Thyroid gland (tissue), 4 donors: Measurements from ENCODE around the gene ZIC1. TPM values are rescaled to one million over a fixed set of nuclear protein-coding genes. Genes with fewer than 3 reads are reported as not detected.
A peak's percentile ranks its signal among the peaks of the same experiment; 100 is the strongest.

Experiments used
- DNase-seq, 2 donors: peaks; one replicate each; pipeline ENCODE4 v3.0.0-alpha.2; 2019
- H3K27ac ChIP-seq, 3 donors: fragments of 200-600 bp; sonication (generic); 1 replicate in 2 of 3; 2 replicates in 1 of 3; pipeline ENCODE4 v1.5.1; 2016 to 2019; ENCODE audit warnings: mild to moderate bottlenecking in 1 of 3, moderate library complexity in 1 of 3
- H3K27me3 ChIP-seq: fragments of 200-600 bp; sonication (generic); one replicate; pipeline ENCODE4 v1.5.1; 2019
- H3K36me3 ChIP-seq, 2 donors: fragments of 200-600 bp; sonication (generic); one replicate each; pipeline ENCODE4 v1.5.1; 2016 to 2019
- H3K4me1 ChIP-seq, 2 donors: fragments of 200-600 bp; sonication (generic); one replicate each; pipeline ENCODE4 v1.5.1; 2017 to 2019
- H3K4me3 ChIP-seq, 3 donors: fragments of 200-600 bp; sonication (generic); replicated peaks in 1 of 3; 1 replicate in 2 of 3; 2 replicates in 1 of 3; pipeline ENCODE4 v1.5.1; 2016; ENCODE audit warnings: mild to moderate bottlenecking in 1 of 3
- H3K9me3 ChIP-seq: fragments of 200-600 bp; sonication (generic); one replicate; pipeline ENCODE4 v1.5.1; 2017
- POLR2A ChIP-seq, 2 donors: fragments of 450-650 bp; IDR thresholded peaks; one replicate each; pipeline ENCODE4 v1.6.1; 2017; ENCODE audit warnings: antibody characterized with exemption in 2 of 2, mild to moderate bottlenecking in 2 of 2, moderate library complexity in 1 of 2
- WGBS, 2 donors: methylation state at CpG; one replicate each; pipeline ENCODE4 v1.1.5; 2017; 5-methylcytosine and 5-hydroxymethylcytosine counted together
- intact Hi-C: fragments of 100-400 bp; cut with DNase I; formaldehyde crosslinking; loops from one replicate; pipeline ENCODE4 v1.15.1; 2023
- total RNA-seq, 4 donors: library from RNA; depleted of rRNA; stranded (reverse); fragments of >200 nt; gene quantifications; one replicate each; pipeline ENCODE4 v1.2.3, GENCODE V29; 2016
- TF ChIP-seq, protein P1 (sequence below), 6 experiments: fragments of 200-600 bp in 3 of 6; fragments of 450-650 bp in 3 of 6; sonication (generic) in 3 of 6; IDR thresholded peaks; one replicate each; pipeline ENCODE4 v1.5.1; 2016 to 2019; ENCODE audit warnings: antibody characterized with exemption in 6 of 6, mild to moderate bottlenecking in 2 of 6, inconsistent platforms in 1 of 6, moderate library complexity in 1 of 6

The ZIC1 gene
- not detected for total RNA-seq

DNA sequence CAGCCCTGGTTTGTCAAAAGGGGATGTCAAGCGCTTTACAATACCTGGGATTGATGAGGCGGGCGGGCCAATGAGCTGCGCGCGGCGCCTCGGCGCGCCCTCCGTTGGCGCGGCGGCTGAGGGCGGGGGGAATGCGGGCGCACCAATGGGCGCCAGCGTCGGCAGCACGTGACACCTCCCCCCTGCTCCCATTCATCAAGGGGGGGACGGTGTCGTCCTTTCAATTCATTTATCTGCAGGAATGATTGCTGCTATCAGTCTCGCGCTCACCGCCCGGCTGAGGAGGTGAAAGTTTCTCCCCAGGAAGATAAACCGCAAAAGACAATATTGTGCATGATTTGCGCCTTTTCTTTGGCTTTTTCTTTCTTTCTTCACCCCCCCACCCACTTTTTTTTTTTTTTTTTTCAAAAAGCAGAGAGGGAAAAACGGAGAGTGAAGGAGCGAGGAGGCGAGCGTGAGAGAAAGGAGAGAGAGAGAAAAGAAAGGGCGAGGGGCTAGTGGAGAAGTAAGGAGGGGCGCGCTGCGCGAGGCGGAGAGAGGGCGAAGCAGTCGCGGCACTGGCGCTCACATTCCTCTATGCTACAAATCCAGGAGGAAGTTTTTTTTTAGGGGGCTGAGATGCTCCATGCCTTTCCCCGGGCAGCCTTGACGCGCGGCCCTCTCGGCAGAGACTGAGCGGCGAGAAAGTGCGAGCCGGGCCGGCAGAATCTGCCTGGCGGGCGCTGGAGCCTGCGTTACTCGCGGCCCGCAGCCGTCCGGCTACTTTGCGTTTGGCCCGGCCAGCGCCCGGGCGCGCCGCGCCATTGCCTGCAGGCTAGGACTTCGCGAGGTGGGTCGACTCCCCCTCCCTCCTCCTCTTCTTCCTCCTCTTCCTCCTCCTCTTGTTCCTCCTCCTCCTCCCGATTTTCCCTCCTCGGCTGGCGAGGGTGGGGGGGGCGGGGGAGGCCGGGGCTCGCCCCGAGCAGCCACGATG lies at the start of gene ZIC1:
ZIC1 (plus strand) TSS at position 223 of the 973 bp plus-strand sequence; CDS start at position 971, 748 bp downstream.
- Histone ChIP-seq H3K27me3 (peaks cover 79% of the 10 kb centered on the region), H3K9me3 (no peaks in the 10 kb centered on the region), H3K27ac (no peak within 1 kb of the TSS), H3K4me3 (no peak within 1 kb of the TSS), H3K36me3 (no peaks in the 10 kb centered on the region), H3K4me1 (peaks cover 12 to 43% of the 10 kb centered on the region in 2 donors)
- DNase-seq: no peak
- intact Hi-C loops: no loop called here
- TF ChIP-seq POLR2A (IDR thresholded peaks at IDR 0.05): no peak
- TF ChIP-seq, protein P1, sequence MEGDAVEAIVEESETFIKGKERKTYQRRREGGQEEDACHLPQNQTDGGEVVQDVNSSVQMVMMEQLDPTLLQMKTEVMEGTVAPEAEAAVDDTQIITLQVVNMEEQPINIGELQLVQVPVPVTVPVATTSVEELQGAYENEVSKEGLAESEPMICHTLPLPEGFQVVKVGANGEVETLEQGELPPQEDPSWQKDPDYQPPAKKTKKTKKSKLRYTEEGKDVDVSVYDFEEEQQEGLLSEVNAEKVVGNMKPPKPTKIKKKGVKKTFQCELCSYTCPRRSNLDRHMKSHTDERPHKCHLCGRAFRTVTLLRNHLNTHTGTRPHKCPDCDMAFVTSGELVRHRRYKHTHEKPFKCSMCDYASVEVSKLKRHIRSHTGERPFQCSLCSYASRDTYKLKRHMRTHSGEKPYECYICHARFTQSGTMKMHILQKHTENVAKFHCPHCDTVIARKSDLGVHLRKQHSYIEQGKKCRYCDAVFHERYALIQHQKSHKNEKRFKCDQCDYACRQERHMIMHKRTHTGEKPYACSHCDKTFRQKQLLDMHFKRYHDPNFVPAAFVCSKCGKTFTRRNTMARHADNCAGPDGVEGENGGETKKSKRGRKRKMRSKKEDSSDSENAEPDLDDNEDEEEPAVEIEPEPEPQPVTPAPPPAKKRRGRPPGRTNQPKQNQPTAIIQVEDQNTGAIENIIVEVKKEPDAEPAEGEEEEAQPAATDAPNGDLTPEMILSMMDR (IDR thresholded peaks at IDR 0.05): no peak
- WGBS, 2 donors: 10 to 12% methylated on average over 77 to 80 of the region's 80 CpGs

DNA sequence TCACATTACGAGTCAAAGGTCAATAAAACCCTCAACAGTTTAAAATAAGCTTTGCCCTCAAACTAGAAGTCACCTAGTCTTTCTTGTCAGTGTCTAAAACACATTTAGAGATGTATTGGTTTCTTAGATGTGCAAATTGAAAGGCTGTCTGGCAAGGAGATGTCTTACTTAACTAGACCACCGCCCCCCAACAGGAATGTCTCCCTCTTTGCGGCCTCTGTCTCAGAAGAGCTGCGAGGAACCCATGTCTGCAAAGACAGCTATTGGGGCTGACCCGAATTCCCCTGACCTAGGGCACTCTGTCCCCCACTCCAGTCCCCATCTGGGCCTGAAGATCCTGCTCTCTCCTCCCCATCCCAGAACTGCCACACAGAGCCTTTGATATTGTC lies 49.1 kb upstream of the ZIC1 start:
- intact Hi-C loops: no loop called here
- Histone ChIP-seq H3K27ac (no peak overlapping the region), H3K9me3 (no peaks in the 10 kb centered on the region), H3K4me3 (no peak overlapping the region), H3K27me3 (peaks cover 43% of the 10 kb centered on the region), H3K36me3 (no peaks in the 10 kb centered on the region), H3K4me1 (no peaks in the 10 kb centered on the region)
- no peak for DNase-seq
- TF ChIP-seq POLR2A (IDR thresholded peaks at IDR 0.05): no peak
- TF ChIP-seq, protein P1 (IDR thresholded peaks at IDR 0.05): no peak
- 23 to 27% methylated on average over 5 of the region's 5 CpGs for WGBS, 2 donors

DNA sequence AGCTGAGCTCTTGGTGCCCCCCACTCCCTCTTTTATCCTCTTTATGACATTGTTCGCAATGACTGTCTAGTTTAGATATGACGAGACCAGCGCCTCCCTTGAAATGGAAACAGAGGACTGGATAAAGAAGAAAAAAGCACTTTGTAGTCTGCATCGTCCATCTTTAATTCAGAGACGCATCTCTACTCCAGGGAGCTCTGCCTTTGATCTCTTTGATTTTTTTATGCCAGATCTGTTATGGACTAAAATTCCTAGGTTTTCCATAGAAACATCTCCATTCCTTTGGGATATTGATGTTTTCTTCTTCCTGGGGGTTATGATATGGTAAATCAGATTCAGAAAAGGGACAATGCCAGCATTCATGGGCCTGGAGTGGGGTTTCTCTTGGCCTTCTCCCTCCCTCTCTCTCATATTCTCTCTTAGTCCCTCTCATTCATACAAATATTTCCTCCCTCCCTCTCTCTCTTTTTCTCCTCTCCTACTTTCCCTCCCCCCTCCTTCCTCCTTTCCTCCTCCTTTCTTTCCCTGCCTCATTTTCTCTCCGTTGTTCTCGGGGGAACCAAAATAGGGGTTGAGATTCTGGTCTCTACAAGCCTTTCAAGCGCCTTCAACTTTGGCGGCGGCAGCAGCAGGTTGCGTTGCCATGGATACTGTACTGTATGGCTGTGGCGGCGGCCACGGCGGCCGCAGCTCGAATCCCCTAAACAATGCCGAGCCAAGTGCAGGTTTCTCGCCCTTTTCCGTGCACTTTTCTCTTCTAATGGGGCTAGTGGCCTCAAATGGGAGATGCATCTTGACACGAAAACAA lies 48.3 kb upstream of the ZIC1 start:
- WGBS, 2 donors: 6 to 7% methylated on average over 21 of the region's 21 CpGs
- Histone ChIP-seq H3K4me3 (no peak overlapping the region), H3K27ac (no peak overlapping the region), H3K4me1 (no peaks in the 10 kb centered on the region), H3K27me3 (peaks cover 40% of the 10 kb centered on the region), H3K36me3 (no peaks in the 10 kb centered on the region), H3K9me3 (no peaks in the 10 kb centered on the region)
- intact Hi-C loops: no loop called here
- TF ChIP-seq, protein P1 (IDR thresholded peaks at IDR 0.05): no peak
- TF ChIP-seq POLR2A (IDR thresholded peaks at IDR 0.05): no peak
- DNase-seq: no peak

DNA sequence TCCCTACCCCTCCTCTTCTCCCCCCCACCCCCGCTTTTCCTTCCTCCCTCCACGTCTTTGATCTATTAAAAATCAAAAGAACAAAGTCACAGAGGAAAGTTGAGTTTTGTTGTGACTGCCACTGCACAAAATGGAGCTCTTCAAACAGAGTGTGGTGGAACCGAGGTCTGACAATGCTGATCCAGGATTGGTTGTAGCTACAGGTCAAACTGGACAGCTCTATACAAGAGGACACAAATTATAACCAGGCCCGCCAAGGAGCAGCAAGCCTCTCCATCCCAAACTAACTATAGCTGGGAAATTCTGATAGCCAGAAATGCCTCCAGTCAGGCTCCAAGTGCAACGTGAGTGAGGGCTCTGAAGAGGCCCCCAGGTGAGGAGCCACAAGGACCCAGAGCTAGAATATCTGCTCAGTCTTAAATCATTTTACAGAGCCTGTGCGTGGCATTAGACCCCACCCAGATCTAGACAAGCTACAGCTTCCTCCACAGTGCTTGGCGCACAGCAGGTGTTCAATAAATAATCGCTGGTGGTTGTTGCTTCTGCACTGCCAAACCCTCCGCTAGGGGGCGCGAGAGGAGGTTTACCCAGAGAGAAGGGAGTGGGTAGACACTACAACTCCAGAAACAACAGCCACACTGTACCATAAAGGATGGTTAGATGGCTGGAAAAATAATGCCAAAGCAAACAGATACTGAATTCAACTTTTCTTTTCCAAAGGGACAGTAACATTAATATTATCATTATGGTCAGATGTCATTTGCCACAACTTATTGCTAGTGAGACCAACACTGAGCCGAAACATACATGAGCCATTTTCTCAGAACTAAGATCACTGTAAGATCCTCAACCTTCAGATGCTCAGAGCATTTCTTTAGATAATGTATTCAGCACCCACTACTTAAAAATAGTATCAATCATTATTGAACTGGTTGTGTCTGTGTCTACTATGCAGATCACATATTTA lies 47.4 kb upstream of the ZIC1 start:
- DNase-seq: peak in 1 of 2 donors; percentile 8
- H3K27ac ChIP-seq: no peak overlapping the region
- no peaks in the 10 kb centered on the region for H3K36me3 ChIP-seq
- intact Hi-C loops: no loop called here
- no peak overlapping the region for H3K4me3 ChIP-seq
- no peak for TF ChIP-seq POLR2A (IDR thresholded peaks at IDR 0.05)
- TF ChIP-seq, protein P1 (IDR thresholded peaks at IDR 0.05): peak in 2 of 6 experiments; percentile 24 to 26
- no peaks in the 10 kb centered on the region for H3K9me3 ChIP-seq
- no peaks in the 10 kb centered on the region for H3K4me1 ChIP-seq
- H3K27me3 ChIP-seq: peaks cover 36% of the 10 kb centered on the region
- WGBS, 2 donors: 10 to 13% methylated on average over 12 of the region's 12 CpGs
